ENCODE data around the gene SYNPR.

Gene SYNPR

GRCh38 chr3:63497641-63498040 is 219.5 kb downstream of the SYNPR start:
- TF ChIP-seq TCF4 (CRISPR knock-in tag; IDR thresholded peaks at IDR 0.05; ENCODE audit: borderline replicate concordance) (no peak), SNAI2 (CRISPR knock-in tag; IDR thresholded peaks at IDR 0.05) (no peak), ESRRG (CRISPR knock-in tag; IDR thresholded peaks at IDR 0.05) (no peak), POU6F1 (CRISPR knock-in tag; IDR thresholded peaks at IDR 0.05; ENCODE audit: borderline replicate concordance, low read depth) (no peak), ZFP30 (CRISPR knock-in tag; IDR thresholded peaks at IDR 0.05) (no peak), ZNF8 (CRISPR knock-in tag; IDR thresholded peaks at IDR 0.05) (no peak), TOX (CRISPR knock-in tag; IDR thresholded peaks at IDR 0.05; ENCODE audit: borderline replicate concordance) (no peak), ISL1 (CRISPR knock-in tag; IDR thresholded peaks at IDR 0.05) (no peak), PPARA (CRISPR knock-in tag; IDR thresholded peaks at IDR 0.05; ENCODE audit: borderline replicate concordance) (no peak), ZC3H10 (CRISPR knock-in tag; IDR thresholded peaks at IDR 0.05) (no peak)
- ATAC-seq = no peak

- ATAC-seq = no peak
These were observed 222.1 kb downstream of the SYNPR start for GRCh38 chr3:63500196-63500595.

More at GRCh38 chr3:63500196-63500595, 222.1 kb downstream of the SYNPR start:
- TF ChIP-seq RARB (CRISPR knock-in tag; IDR thresholded peaks at IDR 0.05) (no peak), ZFP3 (CRISPR knock-in tag; IDR thresholded peaks at IDR 0.05) (no peak), TCF4 (CRISPR knock-in tag; IDR thresholded peaks at IDR 0.05; ENCODE audit: borderline replicate concordance) (no peak), CSRNP3 (CRISPR knock-in tag; IDR thresholded peaks at IDR 0.05) (no peak), ISL1 (CRISPR knock-in tag; IDR thresholded peaks at IDR 0.05) (no peak), ARNTL (CRISPR knock-in tag; IDR thresholded peaks at IDR 0.05; ENCODE audit: borderline replicate concordance, low read depth) (no peak), ZNF8 (CRISPR knock-in tag; IDR thresholded peaks at IDR 0.05) (no peak), BACH2 (CRISPR knock-in tag; IDR thresholded peaks at IDR 0.05; ENCODE audit: borderline replicate concordance) (no peak), GLIS3 (CRISPR knock-in tag; IDR thresholded peaks at IDR 0.05) (no peak), ZFP30 (CRISPR knock-in tag; IDR thresholded peaks at IDR 0.05) (no peak), ZC3H10 (CRISPR knock-in tag; IDR thresholded peaks at IDR 0.05) (no peak), PATZ1 (CRISPR knock-in tag; IDR thresholded peaks at IDR 0.05; ENCODE audit: borderline replicate concordance) (no peak), OSR1 (CRISPR knock-in tag; IDR thresholded peaks at IDR 0.05) (no peak), TOX (CRISPR knock-in tag; IDR thresholded peaks at IDR 0.05; ENCODE audit: borderline replicate concordance) (no peak), ESRRG (CRISPR knock-in tag; IDR thresholded peaks at IDR 0.05) (no peak), TSHZ2 (CRISPR knock-in tag; IDR thresholded peaks at IDR 0.05) (no peak)

Measured in SK-N-SH treated with all-trans-retinoic acid at 6 μM for 48 hours (cell line).